IMR-90 (cell line): Measurements from ENCODE around the gene COPS7B.

Experiments used
- BHLHE40 ChIP-seq: fragments of 150-350 bp; IDR thresholded peaks from 2 replicates; pipeline ENCODE4 v1.6.1; 2016; ENCODE audit warnings: mild to moderate bottlenecking, low read depth, low read length
- CEBPB ChIP-seq: IDR thresholded peaks from 2 replicates; pipeline ENCODE4 v1.6.1; 2012; ENCODE audit warnings: low read depth, low read length, improper control_type of control experiment
- CHD1 ChIP-seq: IDR thresholded peaks from 2 replicates; pipeline ENCODE4 v1.6.1; 2012; ENCODE audit warnings: low read depth, low read length, improper control_type of control experiment
- CTCF ChIP-seq: conservative IDR thresholded peaks from 2 replicates; pipeline ENCODE4 v1.5.1; 2012; ENCODE audit warnings: mild to moderate bottlenecking, low read depth, low read length, improper control_type of control experiment
- ELK1 ChIP-seq: fragments of 150-350 bp; IDR thresholded peaks from 2 replicates; pipeline ENCODE4 v1.6.1; 2016; ENCODE audit warnings: low read depth, mild to moderate bottlenecking, low read length, moderate library complexity, borderline replicate concordance
- FOS ChIP-seq: fragments of 150-350 bp; IDR thresholded peaks from 2 replicates; pipeline ENCODE4 v1.6.1; 2016; ENCODE audit warnings: low read depth, low read length
- MXI1 ChIP-seq: IDR thresholded peaks from 2 replicates; pipeline ENCODE4 v1.6.1; 2012; ENCODE audit warnings: low read depth, mild to moderate bottlenecking, low read length, moderate library complexity, borderline replicate concordance
- NFE2L2 ChIP-seq: fragments of 150-350 bp; IDR thresholded peaks from 2 replicates; pipeline ENCODE4 v1.6.1; 2016; ENCODE audit warnings: low read depth, mild to moderate bottlenecking, low read length
- POLR2A ChIP-seq: IDR thresholded peaks from 2 replicates; pipeline ENCODE4 v1.6.1; 2012; ENCODE audit warnings: mild to moderate bottlenecking, low read depth, low read length
- RAD21 ChIP-seq: IDR thresholded peaks from 2 replicates; pipeline ENCODE4 v1.6.1; 2012; ENCODE audit warnings: low read length, improper control_type of control experiment
- RCOR1 ChIP-seq: IDR thresholded peaks from 2 replicates; pipeline ENCODE4 v1.6.1; 2012; ENCODE audit warnings: mild to moderate bottlenecking, low read length, improper control_type of control experiment; ENCODE audit not compliant: insufficient replicate concordance
- RFX5 ChIP-seq: IDR thresholded peaks from 2 replicates; pipeline ENCODE4 v1.8.0; 2012; ENCODE audit warnings: low read depth, mild to moderate bottlenecking, low read length, moderate library complexity
- SMC3 ChIP-seq: fragments of 150-350 bp; IDR thresholded peaks from 2 replicates; pipeline ENCODE4 v1.6.1; 2016; ENCODE audit warnings: low read depth, mild to moderate bottlenecking, antibody characterized with exemption, low read length, moderate library complexity
- USF2 ChIP-seq: fragments of 150-350 bp; IDR thresholded peaks from 2 replicates; pipeline ENCODE4 v1.6.1; 2017; ENCODE audit warnings: mild to moderate bottlenecking, antibody characterized with exemption, low read length, low read depth

- no peak for TF ChIP-seq POLR2A
- no peak for TF ChIP-seq CTCF
- no peak for TF ChIP-seq CHD1
- TF ChIP-seq SMC3: no peak
- no peak for TF ChIP-seq BHLHE40
- no peak for TF ChIP-seq USF2
- no peak for TF ChIP-seq CEBPB
- no peak for TF ChIP-seq NFE2L2
- no peak for TF ChIP-seq RFX5
- TF ChIP-seq FOS: no peak
- no peak for TF ChIP-seq MXI1
- no peak for TF ChIP-seq RAD21
- TF ChIP-seq ELK1: no peak
- TF ChIP-seq RCOR1: no peak
Measured at GRCh38 chr2:231737761-231738160, 48.5 kb upstream of the COPS7B start.
